PC-9 (cell line): ENCODE data around the gene GLRX. TPM values are rescaled to one million over a fixed set of nuclear protein-coding genes. Genes with fewer than 3 reads are reported as not detected.

Source experiments
- BruUV-seq: library from RNA; stranded (reverse); fragments of 400-500 nt; replicated peaks from 2 replicates; lab custom pipeline; 2021; lab: Mats Ljungman, UMichigan
- CTCF ChIA-PET: fragments of 300-600 bp; sonication (Branson Sonifier 250); formaldehyde crosslinking; loops from one replicate; lab custom pipeline; 2022; ENCODE audit warnings: antibody characterized with exemption; lab: Charles Lee
- POLR2A ChIA-PET: fragments of 300-600 bp; sonication (Branson Sonifier 250); formaldehyde crosslinking; loops from one replicate; lab custom pipeline; 2022; ENCODE audit warnings: antibody characterized with exemption; ENCODE audit not compliant: unreplicated experiment; lab: Charles Lee
- DNase-seq, 2 experiments: peaks; one replicate each; pipeline versions ENCODE4 v3.0.0 to v3.0.0-alpha.2; 2015 to 2022; ENCODE audit warnings: mixed read lengths in 1 of 2
- H2AFZ ChIP-seq: fragments of 200-600 bp; sonication (generic); 2 replicates; pipeline ENCODE4 v1.8.1; 2017; ENCODE audit warnings: antibody characterized with exemption
- H3F3A ChIP-seq: fragments of 200-600 bp; sonication (generic); 2 replicates; pipeline ENCODE4 v1.8.1; 2017; ENCODE audit warnings: antibody characterized with exemption, mild to moderate bottlenecking, low read depth; ENCODE audit not compliant: insufficient read depth
- H3K27ac ChIP-seq: fragments of 200-600 bp; sonication (generic); 2 replicates; pipeline ENCODE4 v1.6.1; 2016; ENCODE audit warnings: mixed run types
- H3K27me3 ChIP-seq: fragments of 200-600 bp; sonication (generic); 2 replicates; pipeline ENCODE4 v1.6.1; 2016; ENCODE audit warnings: low read depth, mixed run types; ENCODE audit not compliant: insufficient read depth
- H3K36me3 ChIP-seq: fragments of 200-600 bp; sonication (generic); 2 replicates; pipeline ENCODE4 v1.6.1; 2016; ENCODE audit warnings: low read depth, mixed run types
- H3K4me1 ChIP-seq: fragments of 200-600 bp; sonication (generic); replicated peaks from 2 replicates; pipeline ENCODE4 v1.6.1; 2016; ENCODE audit warnings: mixed run types; ENCODE audit not compliant: insufficient read depth
- H3K4me2 ChIP-seq: fragments of 200-600 bp; sonication (generic); 2 replicates; pipeline ENCODE4 v1.6.1; 2017; ENCODE audit warnings: mixed run types
- H3K4me3 ChIP-seq: fragments of 200-600 bp; sonication (generic); 2 replicates; pipeline ENCODE4 v1.6.1; 2016; ENCODE audit warnings: mixed run types
- H3K79me2 ChIP-seq: fragments of 200-600 bp; sonication (generic); 2 replicates; pipeline ENCODE4 v1.6.1; 2017; ENCODE audit warnings: low read depth, mixed run types
- H3K9me2 ChIP-seq: fragments of 200-600 bp; sonication (generic); 2 replicates; pipeline ENCODE4 v1.8.1; 2017; ENCODE audit warnings: mild to moderate bottlenecking; ENCODE audit not compliant: insufficient read depth
- H3K9me3 ChIP-seq: fragments of 200-600 bp; sonication (generic); 2 replicates; pipeline ENCODE4 v1.8.1; 2016; ENCODE audit warnings: low read depth; ENCODE audit not compliant: insufficient read depth
- H4K20me1 ChIP-seq: fragments of 200-600 bp; sonication (generic); 2 replicates; pipeline ENCODE4 v1.8.1; 2017; ENCODE audit not compliant: insufficient read depth
- CTCF ChIP-seq: fragments of 200-600 bp; sonication (generic); conservative IDR thresholded peaks from 2 replicates; pipeline ENCODE4 v1.6.1; 2017; ENCODE audit warnings: mixed run types, antibody characterized with exemption, mild to moderate bottlenecking, moderate library complexity
- EZH2 ChIP-seq: fragments of 200-600 bp; sonication (generic); IDR thresholded peaks from 2 replicates; pipeline ENCODE4 v1.8.0; 2017; ENCODE audit warnings: antibody characterized with exemption, low read depth
- intact Hi-C: fragments of 100-400 bp; cut with micrococcal nuclease; formaldehyde crosslinking; loops from one replicate; pipeline ENCODE4 v1.10.0; 2022; ENCODE audit not compliant: unreplicated experiment
- total RNA-seq: library from RNA; stranded (reverse); gene quantifications from 2 replicates; pipeline ENCODE4 v1.2.3, GENCODE V29; 2021

Gene GLRX
- total RNA-seq, 1 experiment from 2014 or later, result 25.5 TPM

- Histone ChIP-seq H4K20me1 (no peaks in the 10 kb centered on the region), H3K4me2 (no peak overlapping the region), H3K4me1 (peaks cover 32% of the 10 kb centered on the region), H3K79me2 (peaks cover 15% of the 10 kb centered on the region), H3K27ac (no peak overlapping the region), H3K9me3 (no peaks in the 10 kb centered on the region), H3F3A (peaks cover 32% of the 10 kb centered on the region; the same call in 1 of the 2 replicates), H3K4me3 (no peak overlapping the region), H3K27me3 (no peaks in the 10 kb centered on the region), H2AFZ (no peak overlapping the region), H3K36me3 (no peaks in the 10 kb centered on the region), H3K9me2 (no peaks in the 10 kb centered on the region)
- BruUV-seq, result no TSS peak
- CTCF ChIA-PET, result no interaction called here
- DNase-seq, result no peak
- intact Hi-C loops, result no loop called here
- TF ChIP-seq CTCF (no peak), EZH2 (no peak)
- POLR2A ChIA-PET, result interaction anchor here (0.7 kb wide), 1 partner anchor 319 kb away, joined by 7 read pairs; no protein-coding TSS in a partner anchor
Measured at GRCh38 chr5:95825495-95825894, 3.0 kb upstream of the GLRX start.

- Histone ChIP-seq H3K9me2 (no peaks in the 10 kb centered on the region), H3K27me3 (no peaks in the 10 kb centered on the region), H3K79me2 (peaks cover 19% of the 10 kb centered on the region), H3K4me2 (peak overlapping the region; percentile 76), H4K20me1 (no peaks in the 10 kb centered on the region), H3K36me3 (no peaks in the 10 kb centered on the region), H3K27ac (peak overlapping the region; percentile 98), H3F3A (peaks cover 32% of the 10 kb centered on the region; the same call in 1 of the 2 replicates), H2AFZ (no peak overlapping the region; the same call in 1 of the 2 replicates), H3K4me3 (peak overlapping the region; percentile 79; the same call in 1 of the 2 replicates), H3K4me1 (peaks cover 32% of the 10 kb centered on the region), H3K9me3 (no peaks in the 10 kb centered on the region)
- TF ChIP-seq CTCF (no peak), EZH2 (no peak)
- no TSS peak for BruUV-seq
- CTCF ChIA-PET, result no interaction called here
- no peak for DNase-seq
- intact Hi-C loops, result no loop called here
- POLR2A ChIA-PET, result no interaction called here
Measured at GRCh38 chr5:95824747-95825146, 2.2 kb upstream of the GLRX start.

- no peaks in the 10 kb centered on the region for H3K27me3 ChIP-seq
- no peaks in the 10 kb centered on the region for H3K9me3 ChIP-seq
- DNase-seq, result peak; percentile 65 to 95
- no TSS peak for BruUV-seq
- H3F3A ChIP-seq, result peaks cover 32% of the 10 kb centered on the region; the same call in 1 of the 2 replicates
- no peaks in the 10 kb centered on the region for H3K9me2 ChIP-seq
- H3K27ac ChIP-seq, result peak overlapping the region; percentile 98
- H3K4me1 ChIP-seq, result peaks cover 32% of the 10 kb centered on the region
- ChIA-PET POLR2A (interaction anchor here (0.6 to 0.8 kb wide), 3 partner anchors 18 to 102 kb away, joined by 3 to 9 read pairs (median 8); no protein-coding TSS in a partner anchor), CTCF (interaction anchor here (0.7 to 1.2 kb wide), 3 partner anchors 10 to 43 kb away, joined by 3 to 4 read pairs (median 4); no protein-coding TSS in a partner anchor)
- H3K4me3 ChIP-seq, result peak overlapping the region; percentile 79; the same call in 1 of the 2 replicates
- intact Hi-C loops, result loop anchor here (2.0 kb wide), 1 partner anchor 63 kb away; no protein-coding TSS in a partner anchor
- H3K4me2 ChIP-seq, result peak overlapping the region; percentile 76
- peak overlapping the region; percentile 72 for H2AFZ ChIP-seq
- H3K36me3 ChIP-seq, result no peaks in the 10 kb centered on the region
- peaks cover 19% of the 10 kb centered on the region for H3K79me2 ChIP-seq
- H4K20me1 ChIP-seq, result no peaks in the 10 kb centered on the region
- no peak for TF ChIP-seq CTCF
- TF ChIP-seq EZH2, result no peak
Measured at GRCh38 chr5:95823738-95824609, 1.4 kb upstream of the GLRX start.
